CD14-positive monocyte (primary cell): ENCODE data around the gene ARSB. TPM values are rescaled to one million over a fixed set of nuclear protein-coding genes. Genes with fewer than 3 reads are reported as not detected.

Experiments used
- DNase-seq, 3 donors: peaks; one replicate each; pipeline ENCODE4 v3.0.0-alpha.2; 2011 to 2022
- H2AFZ ChIP-seq: 2 replicates; pipeline ENCODE4 v1.6.0; 2012; ENCODE audit warnings: mild to moderate bottlenecking, low read depth, low read length, inconsistent platforms; ENCODE audit not compliant: insufficient read depth, poor library complexity, severe bottlenecking
- H3K27ac ChIP-seq, 2 donors: 1 replicate in 1 of 2; 2 replicates in 1 of 2; pipeline ENCODE4 v1.5.1; 2012 to 2013; ENCODE audit warnings: low read length in 2 of 2, control low read depth in 1 of 2, inconsistent platforms in 1 of 2, low read depth in 1 of 2, mild to moderate bottlenecking in 1 of 2
- H3K27me3 ChIP-seq, 2 donors: one replicate each; pipeline versions ENCODE4 v1.6.0 to v1.6.1; 2011 to 2013; ENCODE audit warnings: low read length in 2 of 2; ENCODE audit not compliant: control insufficient read depth in 2 of 2, insufficient read depth in 2 of 2
- H3K36me3 ChIP-seq, 2 donors: replicated peaks in 1 of 2; 1 replicate in 1 of 2; 2 replicates in 1 of 2; pipeline versions ENCODE4 v1.5.1 to v1.6.1; 2012 to 2013; ENCODE audit warnings: low read length in 2 of 2, control low read depth in 1 of 2, inconsistent platforms in 1 of 2, mild to moderate bottlenecking in 1 of 2; ENCODE audit not compliant: insufficient read depth in 2 of 2, control insufficient read depth in 1 of 2
- H3K4me1 ChIP-seq, 2 donors: 1 replicate in 1 of 2; 2 replicates in 1 of 2; pipeline versions ENCODE4 v1.5.1 to v1.6.1; 2012 to 2013; ENCODE audit warnings: low read length in 2 of 2, control low read depth in 1 of 2, inconsistent platforms in 1 of 2, mild to moderate bottlenecking in 1 of 2, moderate library complexity in 1 of 2; ENCODE audit not compliant: insufficient read depth in 2 of 2, control insufficient read depth in 1 of 2
- H3K4me2 ChIP-seq: replicated peaks from 2 replicates; pipeline ENCODE3; 2012; ENCODE audit warnings: low read length, moderate library complexity, mild to moderate bottlenecking; ENCODE audit not compliant: poor library complexity, severe bottlenecking; ENCODE audit errors: extremely low read depth
- H3K4me3 ChIP-seq, 3 experiments: fragments of 200-600 bp in 1 of 3; sonication (generic) in 1 of 3; replicated peaks in 1 of 3; 1 replicate in 2 of 3; 2 replicates in 1 of 3; pipeline ENCODE4 v1.5.1; 2011 to 2013; ENCODE audit warnings: low read length in 3 of 3, mild to moderate bottlenecking in 3 of 3, control low read depth in 2 of 3, low read depth in 2 of 3, inconsistent platforms in 1 of 3, moderate library complexity in 1 of 3
- H3K79me2 ChIP-seq: 2 replicates; pipeline ENCODE4 v1.6.0; 2012; ENCODE audit warnings: mild to moderate bottlenecking, control low read depth, inconsistent platforms, low read length, moderate library complexity; ENCODE audit not compliant: insufficient read depth
- H3K9ac ChIP-seq: 2 replicates; pipeline ENCODE4 v1.6.0; 2017; ENCODE audit warnings: low read length, mild to moderate bottlenecking; ENCODE audit not compliant: insufficient read depth, poor library complexity, severe bottlenecking
- H3K9me3 ChIP-seq, 2 donors: replicated peaks in 1 of 2; 1 replicate in 1 of 2; 2 replicates in 1 of 2; pipeline versions ENCODE4 v1.5.1 to v1.6.1; 2012 to 2013; ENCODE audit warnings: low read length in 2 of 2, control low read depth in 1 of 2; ENCODE audit not compliant: control insufficient read depth in 1 of 2, insufficient read depth in 1 of 2
- H4K20me1 ChIP-seq: 2 replicates; pipeline ENCODE4 v1.6.0; 2012; ENCODE audit warnings: mild to moderate bottlenecking, low read length, control low read depth, moderate library complexity; ENCODE audit not compliant: insufficient read depth
- H3K27ac Mint-ChIP-seq, 7 donors: one replicate each; pipeline ENCODE4 v1.8.0; 2020; ENCODE audit warnings: mild to moderate bottlenecking in 7 of 7, mixed read lengths in 7 of 7, moderate library complexity in 6 of 7, inconsistent platforms in 2 of 7
- H3K27me3 Mint-ChIP-seq, 3 donors: one replicate each; pipeline ENCODE4 v1.8.0; 2021 to 2022; ENCODE audit warnings: low read depth in 3 of 3, mild to moderate bottlenecking in 3 of 3, mixed read lengths in 3 of 3, moderate library complexity in 3 of 3, inconsistent platforms in 1 of 3
- H3K36me3 Mint-ChIP-seq, 2 donors: one replicate each; pipeline ENCODE4 v1.8.0; 2020; ENCODE audit warnings: mixed read lengths in 2 of 2, inconsistent platforms in 1 of 2, mild to moderate bottlenecking in 1 of 2
- H3K4me1 Mint-ChIP-seq: one replicate; pipeline ENCODE4 v1.8.0; 2020; ENCODE audit warnings: mild to moderate bottlenecking, mixed read lengths
- H3K4me3 Mint-ChIP-seq, 2 donors: one replicate each; pipeline ENCODE4 v1.8.0; 2020; ENCODE audit warnings: mild to moderate bottlenecking in 2 of 2, mixed read lengths in 2 of 2, moderate library complexity in 1 of 2
- H3K9me3 Mint-ChIP-seq, 7 donors: one replicate each; pipeline ENCODE4 v1.8.0; 2020 to 2022; ENCODE audit warnings: mixed read lengths in 7 of 7, mild to moderate bottlenecking in 6 of 7, moderate library complexity in 6 of 7, inconsistent platforms in 2 of 7
- WGBS: methylation state at CpG from one replicate; pipeline ENCODE4 v1.1.5; 2013; ENCODE audit warnings: missing lambda C conversion rate; ENCODE audit not compliant: insufficient coverage; 5-methylcytosine and 5-hydroxymethylcytosine counted together
- intact Hi-C, 2 donors: fragments of 100-400 bp; cut with micrococcal nuclease; formaldehyde crosslinking; loops; one replicate each; pipeline versions ENCODE4 v1.15.0 to v1.15.1; 2023
- polyA plus RNA-seq, 3 donors: library from polyadenylated mRNA; depleted of rRNA in 1 of 3; unstranded in 2 of 3; stranded (reverse) in 1 of 3; fragments of 300-500 nt in 2 of 3; fragments of >200 nt in 1 of 3; fragmentation: Illumina TruSeq in 2 of 3; gene quantifications; 1 replicate in 2 of 3; 2 replicates in 1 of 3; pipeline ENCODE4 v1.2.3, GENCODE V29; 2012 to 2021
- TF ChIP-seq, protein P1 (sequence below): fragments of 200-600 bp; IDR thresholded peaks from one replicate; pipeline ENCODE4 v1.8.0; 2022; ENCODE audit warnings: antibody characterized with exemption, mild to moderate bottlenecking

Gene ARSB
- polyA plus RNA-seq, 3 donors = 18.0 to 28.7 (median 18.1) TPM

DNA sequence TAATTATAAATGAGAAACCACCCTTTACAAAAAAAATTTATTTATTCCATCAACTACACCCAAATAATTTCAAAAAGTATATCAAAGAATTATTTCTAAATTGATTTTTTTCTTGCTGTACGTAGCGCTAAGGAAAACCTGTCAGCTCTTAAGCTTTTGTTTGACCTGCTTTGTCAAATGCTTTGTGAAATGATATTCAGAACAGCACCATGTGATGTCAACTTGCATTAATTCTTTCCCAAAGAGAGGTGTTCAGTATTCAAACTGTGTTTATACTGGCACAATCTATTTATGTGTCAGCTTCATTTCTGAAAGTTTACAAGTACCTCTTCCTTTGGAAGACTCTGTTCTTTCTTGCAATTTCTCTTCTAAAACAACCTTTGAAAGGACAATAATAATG, 12.0 kb upstream of the ARSB start:
- H3K27ac ChIP-seq = no peak overlapping the region
- Mint-ChIP-seq H3K4me3 (no peak overlapping the region), H3K27ac (no peak overlapping the region), H3K4me1 (no peaks in the 10 kb centered on the region), H3K36me3 (no peaks in the 10 kb centered on the region), H3K9me3 (peaks cover 0 to 6% (median 0%) of the 10 kb centered on the region in 7 donors), H3K27me3 (peaks cover 6 to 7% (median 6%) of the 10 kb centered on the region in 3 donors)
- H3K4me1 ChIP-seq = no peaks in the 10 kb centered on the region
- no peaks in the 10 kb centered on the region for H3K27me3 ChIP-seq
- no peak overlapping the region for H3K4me3 ChIP-seq
- WGBS = no CpG with 5 or more reads among the region's 2 CpGs
- no peak overlapping the region for H2AFZ ChIP-seq
- no peaks in the 10 kb centered on the region for H4K20me1 ChIP-seq
- no peak overlapping the region for H3K4me2 ChIP-seq
- DNase-seq = no peak
- no peaks in the 10 kb centered on the region for H3K9me3 ChIP-seq
- TF ChIP-seq, protein P1, sequence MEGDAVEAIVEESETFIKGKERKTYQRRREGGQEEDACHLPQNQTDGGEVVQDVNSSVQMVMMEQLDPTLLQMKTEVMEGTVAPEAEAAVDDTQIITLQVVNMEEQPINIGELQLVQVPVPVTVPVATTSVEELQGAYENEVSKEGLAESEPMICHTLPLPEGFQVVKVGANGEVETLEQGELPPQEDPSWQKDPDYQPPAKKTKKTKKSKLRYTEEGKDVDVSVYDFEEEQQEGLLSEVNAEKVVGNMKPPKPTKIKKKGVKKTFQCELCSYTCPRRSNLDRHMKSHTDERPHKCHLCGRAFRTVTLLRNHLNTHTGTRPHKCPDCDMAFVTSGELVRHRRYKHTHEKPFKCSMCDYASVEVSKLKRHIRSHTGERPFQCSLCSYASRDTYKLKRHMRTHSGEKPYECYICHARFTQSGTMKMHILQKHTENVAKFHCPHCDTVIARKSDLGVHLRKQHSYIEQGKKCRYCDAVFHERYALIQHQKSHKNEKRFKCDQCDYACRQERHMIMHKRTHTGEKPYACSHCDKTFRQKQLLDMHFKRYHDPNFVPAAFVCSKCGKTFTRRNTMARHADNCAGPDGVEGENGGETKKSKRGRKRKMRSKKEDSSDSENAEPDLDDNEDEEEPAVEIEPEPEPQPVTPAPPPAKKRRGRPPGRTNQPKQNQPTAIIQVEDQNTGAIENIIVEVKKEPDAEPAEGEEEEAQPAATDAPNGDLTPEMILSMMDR = no peak
- intact Hi-C loops = no loop called here
- H3K36me3 ChIP-seq = no peaks in the 10 kb centered on the region
- H3K79me2 ChIP-seq = no peaks in the 10 kb centered on the region
- no peak overlapping the region for H3K9ac ChIP-seq

GRCh38 chr5:78995521-78996007, 10.5 kb upstream of the ARSB start:
- H2AFZ ChIP-seq = no peak overlapping the region
- Mint-ChIP-seq H3K4me1 (no peaks in the 10 kb centered on the region), H3K4me3 (no peak overlapping the region), H3K36me3 (no peaks in the 10 kb centered on the region), H3K9me3 (peaks cover 0 to 6% (median 0%) of the 10 kb centered on the region in 7 donors), H3K27ac (no peak overlapping the region), H3K27me3 (peaks cover 1 to 8% (median 6%) of the 10 kb centered on the region in 3 donors)
- H4K20me1 ChIP-seq = no peaks in the 10 kb centered on the region
- no peaks in the 10 kb centered on the region for H3K27me3 ChIP-seq
- no peaks in the 10 kb centered on the region for H3K4me1 ChIP-seq
- no peaks in the 10 kb centered on the region for H3K36me3 ChIP-seq
- WGBS = 88% methylated on average over 2 of the region's 2 CpGs
- no peak overlapping the region for H3K9ac ChIP-seq
- H3K4me3 ChIP-seq = no peak overlapping the region
- TF ChIP-seq, protein P1 = no peak
- H3K4me2 ChIP-seq = no peak overlapping the region
- DNase-seq = no peak
- H3K9me3 ChIP-seq = no peaks in the 10 kb centered on the region
- intact Hi-C loops = no loop called here
- no peak overlapping the region for H3K27ac ChIP-seq
- H3K79me2 ChIP-seq = no peaks in the 10 kb centered on the region
